Measurements from ENCODE around the gene RAD51C.

- TF ChIP-seq ATF4 (CRISPR knock-in tag; IDR thresholded peaks at IDR 0.05) (no peak), ZC3H8 (IDR thresholded peaks at IDR 0.05) (no peak), EZH2 (IDR thresholded peaks at IDR 0.05; ENCODE audit: borderline replicate concordance, low read depth, low read length) (no peak), DEAF1 (CRISPR knock-in tag; IDR thresholded peaks at IDR 0.05) (no peak), ATF7 (IDR thresholded peaks at IDR 0.05) (no peak), ZNF23 (CRISPR knock-in tag; IDR thresholded peaks at IDR 0.05) (no peak), ZNF354B (CRISPR knock-in tag; IDR thresholded peaks at IDR 0.05) (no peak), USF2 (CRISPR knock-in tag; IDR thresholded peaks at IDR 0.05) (no peak), ZNF644 (tag; IDR thresholded peaks at IDR 0.05; ENCODE audit: low read depth) (no peak), MAX (CRISPR knock-in tag; IDR thresholded peaks at IDR 0.05) (no peak), PTBP1 (IDR thresholded peaks at IDR 0.05; ENCODE audit: low read depth, low read length) (no peak), CREBBP (IDR thresholded peaks at IDR 0.05; ENCODE audit: low read depth, low read length) (no peak)
- TF ChIP-seq, protein P1, sequence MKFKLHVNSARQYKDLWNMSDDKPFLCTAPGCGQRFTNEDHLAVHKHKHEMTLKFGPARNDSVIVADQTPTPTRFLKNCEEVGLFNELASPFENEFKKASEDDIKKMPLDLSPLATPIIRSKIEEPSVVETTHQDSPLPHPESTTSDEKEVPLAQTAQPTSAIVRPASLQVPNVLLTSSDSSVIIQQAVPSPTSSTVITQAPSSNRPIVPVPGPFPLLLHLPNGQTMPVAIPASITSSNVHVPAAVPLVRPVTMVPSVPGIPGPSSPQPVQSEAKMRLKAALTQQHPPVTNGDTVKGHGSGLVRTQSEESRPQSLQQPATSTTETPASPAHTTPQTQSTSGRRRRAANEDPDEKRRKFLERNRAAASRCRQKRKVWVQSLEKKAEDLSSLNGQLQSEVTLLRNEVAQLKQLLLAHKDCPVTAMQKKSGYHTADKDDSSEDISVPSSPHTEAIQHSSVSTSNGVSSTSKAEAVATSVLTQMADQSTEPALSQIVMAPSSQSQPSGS (CRISPR knock-in tag; IDR thresholded peaks at IDR 0.05): no peak
Observed at GRCh38 chr17:58734040-58734439, 41.6 kb downstream of the RAD51C start.

Data from K562 (cell line).